SK-N-SH (cell line): Measurements from ENCODE around the gene PTPRD. TPM values are rescaled to one million over a fixed set of nuclear protein-coding genes. Genes with fewer than 3 reads are reported as not detected.
A peak's percentile ranks its signal among the peaks of the same experiment; 100 is the strongest.

Experiments
- CTCF ChIA-PET: fragments of 300-600, 350-600 bp; formaldehyde crosslinking; extraction: SDS; loops from one replicate; lab custom pipeline; 2021; lab: Yijun Ruan, JAX
- POLR2A ChIA-PET: fragments of 350-600 bp; sonication (Branson Sonifier 250); formaldehyde crosslinking; extraction: SDS; loops from one replicate; lab custom pipeline; 2020; ENCODE audit warnings: antibody characterized with exemption, inconsistent platforms; lab: Yijun Ruan, JAX
- DNase-seq: peaks from one replicate; pipeline ENCODE4 v3.0.0; 2012
- H2AFZ ChIP-seq: fragments of 200-600 bp; sonication (generic); 2 replicates; pipeline ENCODE4 v1.8.1; 2016; ENCODE audit warnings: antibody characterized with exemption, mild to moderate bottlenecking, low read depth
- H3F3A ChIP-seq: fragments of 200-600 bp; sonication (generic); replicated peaks from 2 replicates; pipeline ENCODE3; 2016; ENCODE audit warnings: antibody characterized with exemption, mild to moderate bottlenecking; ENCODE audit not compliant: insufficient read depth
- H3K27ac ChIP-seq, 2 experiments: fragments of 200-500 bp in 1 of 2; fragments of 200-600 bp in 1 of 2; sonication (Bioruptor generic) in 1 of 2; sonication (generic), shearing (Covaris generic) in 1 of 2; 2 replicates each; pipeline versions ENCODE4 v1.5.1 to v1.6.1; 2014 to 2016; ENCODE audit warnings: low read depth in 2 of 2, inconsistent platforms in 1 of 2, low read length in 1 of 2, mild to moderate bottlenecking in 1 of 2, mixed read lengths in 1 of 2
- H3K27me3 ChIP-seq: fragments of 200-600 bp; sonication (generic), shearing (Covaris generic); 2 replicates; pipeline ENCODE4 v1.6.1; 2016; ENCODE audit warnings: mixed run types; ENCODE audit not compliant: insufficient read depth
- H3K36me3 ChIP-seq, 2 experiments: fragments of 200-500 bp in 1 of 2; fragments of 200-600 bp in 1 of 2; sonication (Bioruptor generic) in 1 of 2; sonication (generic) in 1 of 2; replicated peaks in 1 of 2; 2 replicates each; pipeline versions ENCODE3 to v1.5.1; 2014 to 2016; ENCODE audit warnings: low read length in 1 of 2, mild to moderate bottlenecking in 1 of 2; ENCODE audit not compliant: insufficient read depth in 2 of 2, control insufficient read depth in 1 of 2
- H3K4me1 ChIP-seq, 2 experiments: fragments of 200-500 bp in 1 of 2; fragments of 200-600 bp in 1 of 2; sonication (Bioruptor generic) in 1 of 2; sonication (generic), shearing (Covaris generic) in 1 of 2; 2 replicates each; pipeline versions ENCODE4 v1.5.1 to v1.6.1; 2014 to 2016; ENCODE audit warnings: low read depth in 1 of 2, low read length in 1 of 2, mixed run types in 1 of 2; ENCODE audit not compliant: insufficient read depth in 2 of 2, control insufficient read depth in 1 of 2
- H3K4me2 ChIP-seq: fragments of 200-600 bp; sonication (generic), shearing (Covaris generic); 2 replicates; pipeline ENCODE4 v1.6.1; 2017; ENCODE audit warnings: mixed run types
- H3K4me3 ChIP-seq, 2 experiments: fragments of 200-500 bp in 1 of 2; fragments of 200-600 bp in 1 of 2; sonication (Bioruptor generic) in 1 of 2; sonication (generic), shearing (Covaris generic) in 1 of 2; 2 replicates each; pipeline versions ENCODE4 v1.5.1 to v1.8.1; 2014 to 2016; ENCODE audit warnings: low read depth in 2 of 2, inconsistent platforms in 1 of 2, low read length in 1 of 2, mild to moderate bottlenecking in 1 of 2, mixed read lengths in 1 of 2, moderate library complexity in 1 of 2
- H3K79me2 ChIP-seq: fragments of 200-600 bp; sonication (generic); 2 replicates; pipeline ENCODE4 v1.8.1; 2017; ENCODE audit warnings: mild to moderate bottlenecking; ENCODE audit not compliant: insufficient read depth
- H3K9ac ChIP-seq: fragments of 200-600 bp; sonication (generic); 2 replicates; pipeline ENCODE4 v1.6.1; 2017; ENCODE audit warnings: mixed run types
- H3K9me2 ChIP-seq: fragments of 200-600 bp; sonication (generic); 2 replicates; pipeline ENCODE4 v1.6.1; 2017; ENCODE audit warnings: mixed run types
- H3K9me3 ChIP-seq: fragments of 200-600 bp; sonication (generic); 2 replicates; pipeline ENCODE4 v1.6.1; 2017; ENCODE audit warnings: mixed run types, mild to moderate bottlenecking, moderate library complexity
- H4K20me1 ChIP-seq: fragments of 200-600 bp; sonication (generic); 2 replicates; pipeline ENCODE4 v1.6.1; 2017; ENCODE audit warnings: mild to moderate bottlenecking, mixed run types; ENCODE audit not compliant: insufficient read depth
- FOSL2 ChIP-seq: IDR thresholded peaks from 2 replicates; pipeline ENCODE4 v1.4.0; 2012; ENCODE audit warnings: low read depth, mild to moderate bottlenecking, moderate library complexity, borderline replicate concordance
- GATA2 ChIP-seq: sonication (generic); formaldehyde crosslinking; IDR thresholded peaks from 2 replicates; pipeline ENCODE4 v1.5.0; 2020; ENCODE audit warnings: mild to moderate bottlenecking, missing genetic modification reagents
- MAX ChIP-seq: IDR thresholded peaks from 2 replicates; pipeline ENCODE4 v1.4.0; 2012; ENCODE audit warnings: low read depth
- MEF2A ChIP-seq: IDR thresholded peaks from 2 replicates; pipeline ENCODE4 v1.4.0; 2012; ENCODE audit warnings: low read depth, borderline replicate concordance
- NFIC ChIP-seq: IDR thresholded peaks from 2 replicates; pipeline ENCODE4 v1.4.0; 2012; ENCODE audit warnings: borderline replicate concordance
- NRF1 ChIP-seq: IDR thresholded peaks from 2 replicates; pipeline ENCODE4 v1.6.1; 2012; ENCODE audit warnings: low read depth, mild to moderate bottlenecking, low read length
- RAD21 ChIP-seq: IDR thresholded peaks from 2 replicates; pipeline ENCODE4 v1.6.1; 2012; ENCODE audit warnings: mild to moderate bottlenecking, low read length
- SIN3A ChIP-seq: IDR thresholded peaks from 2 replicates; pipeline ENCODE4 v1.6.1; 2012; ENCODE audit warnings: low read depth, mild to moderate bottlenecking, low read length, moderate library complexity, borderline replicate concordance
- TAF1 ChIP-seq: IDR thresholded peaks from 2 replicates; pipeline ENCODE4 v1.6.1; 2012; ENCODE audit warnings: low read depth, mild to moderate bottlenecking, low read length, moderate library complexity, borderline replicate concordance
- TEAD4 ChIP-seq: IDR thresholded peaks from 2 replicates; pipeline ENCODE4 v1.4.0; 2012; ENCODE audit warnings: mild to moderate bottlenecking, borderline replicate concordance; ENCODE audit not compliant: insufficient read depth
- ZBTB33 ChIP-seq: IDR thresholded peaks from 2 replicates; pipeline ENCODE4 v1.4.0; 2012; ENCODE audit warnings: low read depth, borderline replicate concordance
- WGBS: methylation state at CpG from one replicate; pipeline ENCODE4 v1.1.6; 2017; ENCODE audit warnings: low lambda C conversion rate; 5-methylcytosine and 5-hydroxymethylcytosine counted together
- polyA plus RNA-seq, 3 experiments: library from polyadenylated mRNA; depleted of rRNA; stranded (reverse); fragments of >200 nt; gene quantifications; 2 replicates each; pipeline ENCODE4 v1.2.3, GENCODE V29; 2012
- TF ChIP-seq, protein P1 (sequence below): IDR thresholded peaks from 2 replicates; pipeline ENCODE4 v1.6.1; 2012; ENCODE audit warnings: mild to moderate bottlenecking, low read depth, low read length, moderate library complexity
- TF ChIP-seq, protein P2 (sequence below): fragments of 150-350 bp; IDR thresholded peaks from 2 replicates; pipeline ENCODE4 v1.6.1; 2016; ENCODE audit warnings: mild to moderate bottlenecking, low read depth, low read length

Gene PTPRD
- polyA plus RNA-seq, 1 of the 3 experiments (the other 2 are of a cell fraction): 0.15 TPM

DNA sequence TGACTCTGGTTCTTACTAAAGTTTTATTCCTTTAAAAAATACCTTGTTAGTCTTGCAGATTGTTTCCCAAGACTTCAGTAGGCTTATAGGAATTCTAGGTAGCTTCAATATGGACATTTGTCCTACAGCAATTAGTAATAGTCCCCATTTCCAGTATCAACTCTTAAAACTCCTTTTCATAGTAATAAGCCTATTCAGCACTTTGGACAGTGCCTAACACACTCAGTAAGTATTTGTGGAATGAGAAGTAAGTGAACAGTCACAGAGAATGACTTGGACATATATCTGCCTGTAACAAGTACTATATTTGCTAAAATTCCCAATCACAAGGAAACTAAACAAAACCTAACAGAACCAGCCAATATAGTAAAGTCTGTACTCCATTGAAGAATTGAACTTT lies 1521.4 kb downstream of the PTPRD start:
- Histone ChIP-seq H4K20me1 (no peaks in the 10 kb centered on the region), H3K9me2 (no peaks in the 10 kb centered on the region)
- DNase-seq: no peak
- TF ChIP-seq NFIC: no peak
- TF ChIP-seq, protein P1, sequence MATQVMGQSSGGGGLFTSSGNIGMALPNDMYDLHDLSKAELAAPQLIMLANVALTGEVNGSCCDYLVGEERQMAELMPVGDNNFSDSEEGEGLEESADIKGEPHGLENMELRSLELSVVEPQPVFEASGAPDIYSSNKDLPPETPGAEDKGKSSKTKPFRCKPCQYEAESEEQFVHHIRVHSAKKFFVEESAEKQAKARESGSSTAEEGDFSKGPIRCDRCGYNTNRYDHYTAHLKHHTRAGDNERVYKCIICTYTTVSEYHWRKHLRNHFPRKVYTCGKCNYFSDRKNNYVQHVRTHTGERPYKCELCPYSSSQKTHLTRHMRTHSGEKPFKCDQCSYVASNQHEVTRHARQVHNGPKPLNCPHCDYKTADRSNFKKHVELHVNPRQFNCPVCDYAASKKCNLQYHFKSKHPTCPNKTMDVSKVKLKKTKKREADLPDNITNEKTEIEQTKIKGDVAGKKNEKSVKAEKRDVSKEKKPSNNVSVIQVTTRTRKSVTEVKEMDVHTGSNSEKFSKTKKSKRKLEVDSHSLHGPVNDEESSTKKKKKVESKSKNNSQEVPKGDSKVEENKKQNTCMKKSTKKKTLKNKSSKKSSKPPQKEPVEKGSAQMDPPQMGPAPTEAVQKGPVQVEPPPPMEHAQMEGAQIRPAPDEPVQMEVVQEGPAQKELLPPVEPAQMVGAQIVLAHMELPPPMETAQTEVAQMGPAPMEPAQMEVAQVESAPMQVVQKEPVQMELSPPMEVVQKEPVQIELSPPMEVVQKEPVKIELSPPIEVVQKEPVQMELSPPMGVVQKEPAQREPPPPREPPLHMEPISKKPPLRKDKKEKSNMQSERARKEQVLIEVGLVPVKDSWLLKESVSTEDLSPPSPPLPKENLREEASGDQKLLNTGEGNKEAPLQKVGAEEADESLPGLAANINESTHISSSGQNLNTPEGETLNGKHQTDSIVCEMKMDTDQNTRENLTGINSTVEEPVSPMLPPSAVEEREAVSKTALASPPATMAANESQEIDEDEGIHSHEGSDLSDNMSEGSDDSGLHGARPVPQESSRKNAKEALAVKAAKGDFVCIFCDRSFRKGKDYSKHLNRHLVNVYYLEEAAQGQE: peak; percentile 42; the same call in 1 of the 2 replicates
- TF ChIP-seq, all 33 proteins: peak for 1
- no peaks in the 10 kb centered on the region for H3K4me1 ChIP-seq
- no peaks in the 10 kb centered on the region for H3K79me2 ChIP-seq
- H3K27me3 ChIP-seq: no peaks in the 10 kb centered on the region
- POLR2A ChIA-PET: no interaction called here
- no peaks in the 10 kb centered on the region for H3K9me3 ChIP-seq
- H2AFZ ChIP-seq: no peak overlapping the region
- no peak overlapping the region for H3K27ac ChIP-seq
- no peaks in the 10 kb centered on the region for H3K36me3 ChIP-seq
- H3F3A ChIP-seq: no peaks in the 10 kb centered on the region
- H3K4me3 ChIP-seq: no peak overlapping the region
- CTCF ChIA-PET: no interaction called here
- H3K9ac ChIP-seq: no peak overlapping the region
- H3K4me2 ChIP-seq: no peak overlapping the region

DNA sequence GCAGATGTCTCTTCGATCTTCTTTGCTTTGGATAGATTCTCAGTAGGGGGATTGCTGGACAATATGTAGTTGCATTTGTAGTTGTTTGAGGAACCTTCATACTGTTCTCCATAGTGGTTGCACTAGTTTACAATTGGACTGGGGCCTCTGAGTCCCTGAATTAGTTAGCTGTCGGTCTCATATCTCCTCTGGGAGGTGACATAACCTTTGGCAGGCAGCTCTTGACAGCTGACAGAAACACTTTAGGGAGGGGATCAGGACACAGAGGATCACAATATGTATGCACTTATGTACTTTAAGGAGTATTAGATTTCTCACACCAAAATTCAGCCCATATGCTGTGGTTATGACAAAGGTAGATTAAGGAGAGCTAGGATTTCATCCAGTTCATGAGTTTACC lies 1533.3 kb downstream of the PTPRD start:
- Histone ChIP-seq H3K9ac (no peak overlapping the region), H3K9me2 (no peaks in the 10 kb centered on the region), H3K27me3 (no peaks in the 10 kb centered on the region), H4K20me1 (no peaks in the 10 kb centered on the region), H3K27ac (no peak overlapping the region)
- TF ChIP-seq SIN3A: no peak
- no peak for TF ChIP-seq TEAD4
- no peak for TF ChIP-seq MAX
- no peak for TF ChIP-seq MEF2A
- no peak for TF ChIP-seq TAF1
- no peak for TF ChIP-seq RAD21
- no peak for TF ChIP-seq NRF1
- TF ChIP-seq FOSL2: no peak
- TF ChIP-seq ZBTB33: no peak
- TF ChIP-seq, protein P2, sequence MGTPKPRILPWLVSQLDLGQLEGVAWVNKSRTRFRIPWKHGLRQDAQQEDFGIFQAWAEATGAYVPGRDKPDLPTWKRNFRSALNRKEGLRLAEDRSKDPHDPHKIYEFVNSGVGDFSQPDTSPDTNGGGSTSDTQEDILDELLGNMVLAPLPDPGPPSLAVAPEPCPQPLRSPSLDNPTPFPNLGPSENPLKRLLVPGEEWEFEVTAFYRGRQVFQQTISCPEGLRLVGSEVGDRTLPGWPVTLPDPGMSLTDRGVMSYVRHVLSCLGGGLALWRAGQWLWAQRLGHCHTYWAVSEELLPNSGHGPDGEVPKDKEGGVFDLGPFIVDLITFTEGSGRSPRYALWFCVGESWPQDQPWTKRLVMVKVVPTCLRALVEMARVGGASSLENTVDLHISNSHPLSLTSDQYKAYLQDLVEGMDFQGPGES: no peak
- TF ChIP-seq GATA2 (CRISPR knock-in tag): no peak
- TF ChIP-seq, all 33 proteins: peak for 0
- Histone ChIP-seq H3F3A (no peaks in the 10 kb centered on the region), H3K9me3 (no peaks in the 10 kb centered on the region), H3K36me3 (no peaks in the 10 kb centered on the region), H3K4me2 (no peak overlapping the region), H3K4me3 (no peak overlapping the region), H2AFZ (no peak overlapping the region), H3K4me1 (no peaks in the 10 kb centered on the region), H3K79me2 (no peaks in the 10 kb centered on the region)
- CTCF ChIA-PET: no interaction called here
- 2% methylated on average over 2 of the region's 2 CpGs for WGBS
- no peak for DNase-seq
- POLR2A ChIA-PET: no interaction called here
